ENCODE data around the gene ZIC4.

Gene ZIC4

DNA sequence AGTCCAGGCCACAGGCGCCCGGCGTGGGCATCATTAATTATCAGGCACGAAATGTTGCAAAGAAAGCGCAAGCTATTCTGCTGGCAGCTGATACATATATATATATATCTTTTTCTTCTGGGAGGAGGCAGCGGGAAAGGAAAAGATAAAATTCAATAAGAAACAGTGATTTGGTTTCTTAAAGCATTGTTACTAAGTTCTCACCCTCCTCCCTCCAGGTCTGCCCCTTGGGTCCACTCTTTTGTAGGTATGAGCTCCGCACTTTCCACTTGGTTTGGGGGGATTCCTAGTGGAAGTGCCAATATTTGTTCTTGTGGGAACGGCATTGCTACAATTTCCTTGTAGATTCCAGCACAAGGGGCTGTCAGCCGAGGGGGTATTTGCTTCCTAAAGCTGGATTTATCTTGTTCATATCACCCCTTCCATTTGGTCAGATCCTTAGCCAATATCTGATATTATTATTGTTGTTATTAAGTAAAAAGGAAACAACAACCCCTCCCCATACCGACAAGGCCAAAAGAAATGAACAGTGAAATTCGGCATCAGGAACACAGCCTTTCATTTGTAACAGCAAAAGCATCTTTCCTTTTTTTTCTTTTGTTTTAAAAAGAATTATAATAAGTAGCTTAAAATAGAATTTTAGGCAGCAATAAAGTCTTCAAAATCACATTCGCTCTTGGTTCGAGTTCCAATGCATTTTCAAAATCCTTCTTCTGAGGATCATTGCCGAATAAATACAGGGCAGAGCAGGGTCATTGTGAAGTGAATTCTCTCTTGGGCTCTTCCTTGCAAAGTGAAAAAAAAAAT, 18.4 kb upstream of the ZIC4 start:
- TF ChIP-seq TAF1 (IDR thresholded peaks at IDR 0.05; ENCODE audit: borderline replicate concordance, insufficient read depth, low read length) (no peak), SIN3A (IDR thresholded peaks at IDR 0.05; ENCODE audit: borderline replicate concordance, insufficient read depth, low read length) (no peak), FOXP2 (optimal IDR thresholded peaks at IDR 0.05; ENCODE audit: borderline replicate concordance, extremely low read depth, extremely low read length, insufficient read depth) (no peak), POLR2AphosphoS5 (IDR thresholded peaks at IDR 0.05; ENCODE audit: low read depth, low read length) (no peak)
- TF ChIP-seq, protein P1, sequence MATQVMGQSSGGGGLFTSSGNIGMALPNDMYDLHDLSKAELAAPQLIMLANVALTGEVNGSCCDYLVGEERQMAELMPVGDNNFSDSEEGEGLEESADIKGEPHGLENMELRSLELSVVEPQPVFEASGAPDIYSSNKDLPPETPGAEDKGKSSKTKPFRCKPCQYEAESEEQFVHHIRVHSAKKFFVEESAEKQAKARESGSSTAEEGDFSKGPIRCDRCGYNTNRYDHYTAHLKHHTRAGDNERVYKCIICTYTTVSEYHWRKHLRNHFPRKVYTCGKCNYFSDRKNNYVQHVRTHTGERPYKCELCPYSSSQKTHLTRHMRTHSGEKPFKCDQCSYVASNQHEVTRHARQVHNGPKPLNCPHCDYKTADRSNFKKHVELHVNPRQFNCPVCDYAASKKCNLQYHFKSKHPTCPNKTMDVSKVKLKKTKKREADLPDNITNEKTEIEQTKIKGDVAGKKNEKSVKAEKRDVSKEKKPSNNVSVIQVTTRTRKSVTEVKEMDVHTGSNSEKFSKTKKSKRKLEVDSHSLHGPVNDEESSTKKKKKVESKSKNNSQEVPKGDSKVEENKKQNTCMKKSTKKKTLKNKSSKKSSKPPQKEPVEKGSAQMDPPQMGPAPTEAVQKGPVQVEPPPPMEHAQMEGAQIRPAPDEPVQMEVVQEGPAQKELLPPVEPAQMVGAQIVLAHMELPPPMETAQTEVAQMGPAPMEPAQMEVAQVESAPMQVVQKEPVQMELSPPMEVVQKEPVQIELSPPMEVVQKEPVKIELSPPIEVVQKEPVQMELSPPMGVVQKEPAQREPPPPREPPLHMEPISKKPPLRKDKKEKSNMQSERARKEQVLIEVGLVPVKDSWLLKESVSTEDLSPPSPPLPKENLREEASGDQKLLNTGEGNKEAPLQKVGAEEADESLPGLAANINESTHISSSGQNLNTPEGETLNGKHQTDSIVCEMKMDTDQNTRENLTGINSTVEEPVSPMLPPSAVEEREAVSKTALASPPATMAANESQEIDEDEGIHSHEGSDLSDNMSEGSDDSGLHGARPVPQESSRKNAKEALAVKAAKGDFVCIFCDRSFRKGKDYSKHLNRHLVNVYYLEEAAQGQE (IDR thresholded peaks at IDR 0.05; ENCODE audit: insufficient read depth in 1 of 2, low read depth in 2 of 2, low read length in 2 of 2) = no peak

DNA sequence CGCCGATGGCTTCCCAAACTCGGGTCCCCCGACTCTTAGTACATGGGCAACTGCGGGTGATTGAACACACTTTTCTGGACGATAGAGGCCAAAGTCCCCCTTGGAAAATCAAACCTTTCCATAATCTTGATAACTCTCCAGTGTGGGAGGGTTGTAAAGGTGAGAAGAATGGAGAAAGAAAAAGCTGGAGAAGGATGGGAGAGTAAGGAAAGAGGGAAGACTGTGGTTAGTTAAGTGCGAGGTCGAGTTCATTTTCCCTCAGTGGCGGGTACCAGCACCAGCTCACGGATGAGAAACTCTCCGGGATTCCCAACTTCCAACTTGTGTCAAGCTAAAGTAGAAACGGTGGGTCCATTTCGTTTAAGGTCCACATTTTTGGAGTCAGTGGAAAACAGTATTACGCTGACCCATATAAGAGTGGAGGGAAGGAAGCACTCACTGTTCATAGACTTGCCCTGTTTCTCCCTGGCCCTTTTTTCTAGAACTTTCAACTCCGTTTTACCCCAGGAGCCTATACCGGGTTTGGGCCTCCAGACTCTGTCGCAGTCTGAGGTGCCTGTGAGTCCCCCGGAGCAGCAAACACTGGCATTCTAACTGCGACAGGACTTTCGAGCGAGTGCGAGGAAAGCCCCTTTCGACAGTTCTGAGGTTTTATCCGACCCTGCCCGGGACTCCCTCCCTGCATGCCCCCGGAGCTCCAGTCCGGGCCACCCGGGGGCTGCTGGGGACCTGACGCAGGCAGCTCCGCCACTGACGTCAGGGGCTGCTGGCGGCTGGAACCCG, 17.6 kb upstream of the ZIC4 start:
- no peak for TF ChIP-seq POLR2AphosphoS5 (IDR thresholded peaks at IDR 0.05; ENCODE audit: low read depth, low read length)
- TF ChIP-seq, protein P1 (IDR thresholded peaks at IDR 0.05; ENCODE audit: insufficient read depth in 1 of 2, low read depth in 2 of 2, low read length in 2 of 2) = no peak
- TF ChIP-seq FOXP2 (optimal IDR thresholded peaks at IDR 0.05; ENCODE audit: borderline replicate concordance, extremely low read depth, extremely low read length, insufficient read depth) = no peak
- TF ChIP-seq TAF1 (IDR thresholded peaks at IDR 0.05; ENCODE audit: borderline replicate concordance, insufficient read depth, low read length) = no peak
- TF ChIP-seq SIN3A (IDR thresholded peaks at IDR 0.05; ENCODE audit: borderline replicate concordance, insufficient read depth, low read length) = no peak

DNA sequence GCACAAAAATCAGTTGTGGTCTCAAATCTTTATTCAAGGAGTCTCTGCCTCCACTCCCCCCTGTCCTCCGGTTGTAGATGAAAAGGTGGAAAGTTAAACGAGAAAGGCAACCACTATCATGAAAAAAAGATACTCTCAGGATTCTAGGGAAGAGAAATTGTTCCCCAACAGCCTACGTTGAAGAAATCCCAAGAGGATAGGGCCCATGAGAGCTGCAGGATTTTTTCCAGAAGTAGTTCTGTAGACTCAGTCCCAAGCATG, 17.1 kb upstream of the ZIC4 start:
- TF ChIP-seq, protein P1 (IDR thresholded peaks at IDR 0.05; ENCODE audit: insufficient read depth in 1 of 2, low read depth in 2 of 2, low read length in 2 of 2) = no peak
- TF ChIP-seq SIN3A (IDR thresholded peaks at IDR 0.05; ENCODE audit: borderline replicate concordance, insufficient read depth, low read length) (no peak), FOXP2 (optimal IDR thresholded peaks at IDR 0.05; ENCODE audit: borderline replicate concordance, extremely low read depth, extremely low read length, insufficient read depth) (no peak), POLR2AphosphoS5 (IDR thresholded peaks at IDR 0.05; ENCODE audit: low read depth, low read length) (no peak), TAF1 (IDR thresholded peaks at IDR 0.05; ENCODE audit: borderline replicate concordance, insufficient read depth, low read length) (no peak)

DNA sequence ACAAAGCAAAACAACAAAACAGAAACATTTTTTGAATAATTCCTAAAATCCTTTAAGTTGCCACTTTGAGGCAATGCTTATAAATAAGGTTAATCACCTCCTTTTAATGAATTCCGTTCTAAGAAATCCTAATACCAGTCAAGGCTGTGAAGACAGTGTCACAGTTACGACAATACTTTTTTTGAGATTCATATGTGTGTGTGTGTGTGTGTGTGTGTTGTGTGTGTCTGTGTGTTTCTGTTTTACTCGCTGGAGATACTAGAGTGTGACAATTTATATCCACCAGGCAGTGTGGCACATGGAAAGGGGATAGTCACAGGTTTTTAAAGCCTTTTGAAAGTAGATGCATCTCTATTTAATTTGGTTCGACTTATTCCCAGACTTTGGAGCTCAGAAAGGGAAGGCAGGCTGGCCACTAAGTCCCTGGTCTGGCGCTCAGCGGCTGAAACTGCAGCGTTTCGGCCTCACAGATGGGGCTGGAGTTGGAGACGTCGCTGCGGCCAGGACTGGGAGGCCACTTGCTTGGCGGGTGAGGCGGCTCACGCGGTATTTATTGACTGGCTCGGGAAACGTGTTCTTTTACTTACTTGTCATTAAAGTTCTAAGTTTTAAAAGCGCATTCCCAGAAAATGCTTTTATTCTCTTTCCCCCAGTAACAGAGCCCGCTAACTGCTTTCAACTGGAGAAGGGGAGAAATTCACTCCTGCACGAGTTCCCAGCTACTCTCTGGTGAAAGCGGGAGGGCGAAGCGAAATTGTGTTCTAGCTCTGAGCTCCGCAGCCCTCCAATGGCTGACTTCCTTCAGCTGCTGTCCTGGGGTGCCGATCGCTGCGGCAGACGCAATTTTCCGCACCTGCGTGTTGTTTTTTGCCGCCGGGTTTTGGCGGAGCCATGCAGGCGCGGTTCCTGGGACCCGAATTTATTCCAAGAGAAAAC, 16.5 kb upstream of the ZIC4 start:
- no peak for TF ChIP-seq FOXP2 (optimal IDR thresholded peaks at IDR 0.05; ENCODE audit: borderline replicate concordance, extremely low read depth, extremely low read length, insufficient read depth)

DNA sequence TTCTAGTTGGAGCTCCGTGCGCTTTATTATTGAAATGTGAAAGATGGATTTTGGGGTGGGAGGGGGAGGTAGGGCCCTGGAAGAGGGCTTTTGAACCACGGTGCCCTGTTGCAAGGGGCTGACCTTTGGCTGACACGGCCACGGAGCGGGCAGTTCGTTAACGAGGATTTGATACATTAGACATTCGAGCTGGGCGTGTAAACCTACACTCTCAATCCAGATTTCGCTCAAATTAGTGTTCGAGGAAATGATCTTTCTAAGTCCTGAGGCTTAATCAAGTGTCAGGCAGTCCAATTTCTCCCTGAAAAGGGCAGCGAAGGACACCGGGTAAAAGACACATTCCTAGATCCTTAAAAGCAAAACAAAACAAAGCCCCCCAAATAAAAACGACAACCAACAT, 15.9 kb upstream of the ZIC4 start:
- no peak for TF ChIP-seq SIN3A (IDR thresholded peaks at IDR 0.05; ENCODE audit: borderline replicate concordance, insufficient read depth, low read length)
- TF ChIP-seq TAF1 (IDR thresholded peaks at IDR 0.05; ENCODE audit: borderline replicate concordance, insufficient read depth, low read length) = no peak
- TF ChIP-seq, protein P1 (IDR thresholded peaks at IDR 0.05; ENCODE audit: insufficient read depth in 1 of 2, low read depth in 2 of 2, low read length in 2 of 2) = no peak
- no peak for TF ChIP-seq FOXP2 (optimal IDR thresholded peaks at IDR 0.05; ENCODE audit: borderline replicate concordance, extremely low read depth, extremely low read length, insufficient read depth)
- TF ChIP-seq POLR2AphosphoS5 (IDR thresholded peaks at IDR 0.05; ENCODE audit: low read depth, low read length) = no peak
